ENCODE results near the gene GAGE10. TPM values are rescaled to one million over a fixed set of nuclear protein-coding genes. Genes with fewer than 3 reads are reported as not detected.

Gene GAGE10
- total RNA-seq, 1 experiment from 2014 or later = not detected

Other genes with a start within 250 kb of the GAGE10 start
- gene CCDC120, start 244.6 kb upstream of the GAGE10 start, total RNA-seq (2014; rRNA removed; shearing (Covaris generic); ENCODE audit: low replicate concordance) = 0.30 and 0.59 TPM in 2 replicates
- gene PRAF2, start 229.6 kb upstream of the GAGE10 start, total RNA-seq (2014; rRNA removed; shearing (Covaris generic); ENCODE audit: low replicate concordance) = 1.9 TPM in 1 of 2 replicates, not detected in the other
- gene WDR45, start 223.8 kb upstream of the GAGE10 start, total RNA-seq (2014; rRNA removed; shearing (Covaris generic); ENCODE audit: low replicate concordance) = 35.9 and 43.1 TPM in 2 replicates
- gene GPKOW, start 179.9 kb upstream of the GAGE10 start, total RNA-seq (2014; rRNA removed; shearing (Covaris generic); ENCODE audit: low replicate concordance) = 30.1 and 38.4 TPM in 2 replicates
- gene MAGIX, start 140.9 kb upstream of the GAGE10 start, total RNA-seq (2014; rRNA removed; shearing (Covaris generic); ENCODE audit: low replicate concordance) = 1.1 and 3.2 TPM in 2 replicates
- gene PLP2, start 131.7 kb upstream of the GAGE10 start, total RNA-seq (2014; rRNA removed; shearing (Covaris generic); ENCODE audit: low replicate concordance) = 114 and 139 TPM in 2 replicates
- gene PRICKLE3, start 117.3 kb upstream of the GAGE10 start, total RNA-seq (2014; rRNA removed; shearing (Covaris generic); ENCODE audit: low replicate concordance) = 1.2 and 8.3 TPM in 2 replicates
- 0.17 and 0.63 TPM in 2 replicates for gene SYP, start 103.5 kb upstream of the GAGE10 start, total RNA-seq (2014; rRNA removed; shearing (Covaris generic); ENCODE audit: low replicate concordance)
- not detected in 2 replicates for gene CACNA1F, start 70.3 kb upstream of the GAGE10 start, total RNA-seq (2014; rRNA removed; shearing (Covaris generic); ENCODE audit: low replicate concordance)
- gene CCDC22, start 68.2 kb upstream of the GAGE10 start, total RNA-seq (2014; rRNA removed; shearing (Covaris generic); ENCODE audit: low replicate concordance) = 21.2 and 35.2 TPM in 2 replicates
- not detected in 2 replicates for gene FOXP3, start 38.9 kb upstream of the GAGE10 start, total RNA-seq (2014; rRNA removed; shearing (Covaris generic); ENCODE audit: low replicate concordance)
- 3.2 and 7.6 TPM in 2 replicates for gene PPP1R3F, start 33.9 kb upstream of the GAGE10 start, total RNA-seq (2014; rRNA removed; shearing (Covaris generic); ENCODE audit: low replicate concordance)
- not detected in 2 replicates for gene GAGE12J, start 18.4 kb downstream of the GAGE10 start, total RNA-seq (2014; rRNA removed; shearing (Covaris generic); ENCODE audit: low replicate concordance)
- gene GAGE13, start 27.9 kb downstream of the GAGE10 start, total RNA-seq (2014; rRNA removed; shearing (Covaris generic); ENCODE audit: low replicate concordance) = not detected in 2 replicates
- gene GAGE12C, start 228.5 kb downstream of the GAGE10 start, total RNA-seq (2014; rRNA removed; shearing (Covaris generic); ENCODE audit: low replicate concordance) = not detected in 2 replicates
- gene GAGE12D, start 238.1 kb downstream of the GAGE10 start, total RNA-seq (2014; rRNA removed; shearing (Covaris generic); ENCODE audit: low replicate concordance) = not detected in 2 replicates
- not detected in 2 replicates for gene GAGE12E, start 247.6 kb downstream of the GAGE10 start, total RNA-seq (2014; rRNA removed; shearing (Covaris generic); ENCODE audit: low replicate concordance)